Activated CD8-positive, alpha-beta memory T cell treated with anti-CD3 and anti-CD28 coated beads for 48 hours (primary cell): Measurements from ENCODE around the gene CDC42EP2.

Source experiments
- DNase-seq, 3 experiments: peaks; one replicate each; pipeline ENCODE4 v3.0.0-alpha.2; 2020; ENCODE audit warnings: low read depth in 2 of 3, low spot score in 2 of 3

CDC42EP2 gene

DNA sequence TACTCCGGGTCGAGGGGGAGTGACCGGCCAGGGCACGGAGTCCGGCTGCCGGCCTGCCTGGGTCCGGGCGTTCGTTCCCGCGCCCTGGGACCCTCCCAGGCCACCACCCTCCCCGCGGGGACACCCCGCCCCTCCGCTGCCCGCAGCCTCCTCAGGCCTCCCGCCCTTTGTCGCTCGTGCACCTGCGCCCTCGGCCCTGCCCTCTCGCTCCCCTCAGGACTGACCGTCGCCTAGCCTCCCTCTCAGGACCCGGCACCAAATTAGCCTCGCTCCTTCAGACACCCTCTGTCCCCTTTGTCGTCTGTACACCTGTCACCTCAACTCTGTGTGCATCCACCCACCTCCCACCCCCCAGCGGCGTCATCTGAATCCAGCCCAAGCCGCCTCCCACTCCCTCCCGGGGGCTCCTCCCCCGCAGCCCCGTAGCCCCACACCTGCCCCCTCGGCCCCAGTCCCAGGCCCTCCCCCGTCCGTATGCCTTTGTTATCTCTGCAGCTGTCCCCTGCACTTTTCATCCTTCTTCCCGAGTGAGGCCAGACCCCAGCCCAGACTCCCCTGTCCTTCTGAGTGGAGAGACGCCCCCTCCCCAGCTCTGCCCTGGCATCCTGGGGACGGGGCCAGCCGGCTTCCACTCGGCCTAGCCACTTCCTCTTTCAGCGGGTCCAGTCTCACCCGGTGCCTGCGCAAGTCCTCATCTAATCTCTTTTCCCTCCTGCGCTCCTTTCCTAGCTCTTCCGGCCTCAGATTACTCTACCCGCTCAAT lies 40.5 kb downstream of the CDC42EP2 start:
- peak in 1 of 3 experiments; percentile 11 for DNase-seq

DNA sequence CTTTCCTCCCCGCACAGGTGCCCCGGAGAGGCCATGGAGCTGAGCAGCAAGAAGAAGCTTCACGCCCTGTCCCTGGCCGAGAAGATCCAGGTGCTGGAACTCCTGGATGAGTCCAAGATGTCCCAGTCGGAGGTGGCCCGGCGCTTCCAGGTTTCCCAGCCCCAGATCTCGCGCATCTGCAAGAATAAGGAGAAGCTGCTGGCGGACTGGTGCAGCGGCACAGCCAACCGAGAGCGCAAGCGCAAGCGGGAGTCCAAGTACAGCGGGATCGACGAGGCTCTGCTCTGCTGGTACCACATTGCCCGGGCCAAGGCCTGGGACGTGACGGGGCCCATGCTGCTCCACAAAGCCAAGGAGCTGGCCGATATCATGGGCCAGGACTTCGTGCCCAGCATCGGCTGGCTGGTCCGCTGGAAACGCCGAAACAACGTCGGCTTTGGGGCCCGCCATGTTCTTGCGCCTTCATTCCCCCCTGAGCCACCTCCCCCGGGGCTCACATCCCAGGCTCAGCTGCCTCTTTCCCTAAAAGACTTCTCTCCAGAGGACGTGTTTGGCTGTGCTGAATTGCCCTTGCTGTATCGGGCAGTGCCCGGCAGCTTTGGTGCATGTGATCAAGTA lies 41.2 kb downstream of the CDC42EP2 start:
- DNase-seq, result no peak

DNA sequence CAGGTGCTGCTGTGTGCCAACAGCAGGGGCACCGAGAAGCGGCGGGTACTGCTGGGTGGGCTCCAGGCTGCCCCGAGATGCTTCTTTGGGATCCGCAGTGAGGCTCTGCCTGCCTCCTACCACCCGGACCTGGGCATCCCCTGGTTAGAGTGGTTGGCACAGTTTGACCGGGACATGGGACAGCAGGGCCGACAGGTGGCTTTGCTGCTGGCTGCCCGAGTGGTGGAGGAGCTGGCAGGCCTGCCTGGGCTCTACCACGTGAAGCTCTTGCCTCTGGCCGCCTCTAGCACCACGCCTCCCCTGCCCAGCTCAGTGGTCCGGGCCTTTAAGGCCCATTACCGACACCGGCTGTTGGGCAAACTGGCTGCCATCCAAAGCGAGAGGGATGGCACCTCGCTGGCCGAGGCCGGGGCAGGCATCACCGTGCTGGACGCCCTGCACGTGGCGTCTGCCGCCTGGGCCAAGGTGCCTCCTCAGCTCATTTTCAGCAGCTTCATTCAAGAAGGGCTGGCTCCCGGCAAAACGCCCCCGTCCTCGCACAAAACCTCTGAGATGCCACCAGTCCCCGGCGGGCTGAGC lies 41.8 kb downstream of the CDC42EP2 start:
- no peak for DNase-seq

DNA sequence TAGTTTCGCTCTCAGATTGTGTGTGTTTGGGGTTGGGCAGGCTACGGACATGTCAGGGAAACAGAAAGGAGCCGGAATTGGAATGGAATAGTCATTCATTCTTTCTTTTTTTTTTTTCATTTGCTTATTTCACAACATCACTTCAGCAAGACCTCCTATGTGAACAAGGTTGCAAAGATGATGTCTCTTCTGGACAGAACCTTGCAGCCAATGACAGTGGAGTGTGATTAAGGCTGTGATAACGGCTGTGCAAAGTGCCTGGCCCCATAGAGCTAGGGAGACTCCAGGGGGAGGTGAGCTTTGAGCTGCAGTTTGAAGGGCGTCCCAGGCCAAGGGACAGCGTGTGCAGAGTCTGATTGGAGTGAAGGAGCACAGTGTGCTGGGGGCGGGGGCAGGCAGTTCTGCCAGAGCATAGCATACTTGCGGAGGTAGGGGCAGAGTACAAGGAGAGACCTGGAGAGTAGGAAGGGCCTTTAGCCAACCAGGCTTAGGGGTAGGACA lies 43.2 kb downstream of the CDC42EP2 start:
- no peak for DNase-seq

DNA sequence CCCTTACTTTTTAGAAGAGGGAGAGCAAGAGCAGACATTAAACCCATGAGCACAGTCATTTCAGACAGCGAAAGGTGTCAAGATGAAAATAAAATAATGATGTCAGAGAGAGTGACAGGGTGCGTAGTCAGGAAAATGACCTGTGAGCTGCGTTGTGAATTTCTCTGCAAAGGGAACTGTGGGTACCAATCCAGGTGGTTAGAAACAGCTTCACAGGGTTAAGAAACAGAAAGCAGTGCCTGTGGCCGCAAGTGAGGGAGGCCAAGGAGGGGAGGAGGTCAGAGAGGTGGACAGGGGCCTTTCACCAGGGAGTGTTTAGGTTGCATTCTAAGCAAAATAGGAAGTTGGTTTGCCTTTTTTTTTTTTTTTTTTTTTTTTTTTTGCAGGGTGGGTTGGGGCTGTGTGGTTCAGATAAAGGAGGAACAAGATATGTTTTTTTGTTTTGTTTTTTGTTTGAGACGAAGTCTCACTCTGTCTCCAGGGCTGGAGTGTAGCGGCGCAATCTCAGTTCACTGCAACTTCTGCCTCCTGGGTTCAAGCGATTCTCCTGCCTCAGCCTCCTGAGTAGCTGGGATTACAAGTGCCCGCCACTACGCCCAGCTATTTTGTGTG lies 47.8 kb downstream of the CDC42EP2 start:
- no peak for DNase-seq

DNA sequence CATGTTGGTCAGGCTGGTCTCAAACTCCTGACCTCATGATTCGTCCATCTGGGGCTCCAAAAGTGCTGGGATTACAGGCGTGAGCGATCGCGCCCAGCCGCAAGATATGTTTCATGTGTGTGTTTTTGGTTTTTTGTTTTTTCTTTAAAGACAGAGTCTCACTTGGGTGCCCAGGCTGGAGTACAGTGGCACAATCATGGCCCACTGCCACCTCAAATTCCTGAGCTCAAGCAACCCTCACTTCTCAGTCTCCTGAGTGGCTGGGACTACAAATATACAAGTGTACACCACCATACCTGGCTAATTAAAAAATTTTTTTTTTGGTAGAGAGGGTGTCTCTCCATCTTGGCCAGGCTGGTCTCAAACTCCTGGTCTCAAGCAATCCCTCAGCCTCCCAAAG lies 48.3 kb downstream of the CDC42EP2 start:
- no peak for DNase-seq

DNA sequence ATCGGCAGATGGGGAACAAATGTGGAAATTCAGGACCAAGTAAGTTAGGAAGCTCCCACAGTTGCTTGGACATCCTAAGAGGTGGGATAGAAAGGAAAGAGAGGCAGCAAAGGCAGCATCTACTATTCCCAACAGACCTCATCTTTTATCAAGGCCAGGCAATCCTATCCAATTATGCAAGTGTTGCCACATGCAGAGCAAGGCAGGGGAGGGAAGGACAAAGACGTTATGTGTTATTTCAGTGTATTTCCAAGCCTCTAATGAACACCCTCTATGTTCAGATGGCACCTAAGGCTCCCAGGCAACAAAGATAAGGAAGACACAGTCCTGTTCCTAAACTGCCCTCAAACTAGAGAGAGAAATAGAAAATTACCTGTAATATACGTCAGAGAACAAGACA lies 49.1 kb downstream of the CDC42EP2 start:
- DNase-seq, result no peak

DNA sequence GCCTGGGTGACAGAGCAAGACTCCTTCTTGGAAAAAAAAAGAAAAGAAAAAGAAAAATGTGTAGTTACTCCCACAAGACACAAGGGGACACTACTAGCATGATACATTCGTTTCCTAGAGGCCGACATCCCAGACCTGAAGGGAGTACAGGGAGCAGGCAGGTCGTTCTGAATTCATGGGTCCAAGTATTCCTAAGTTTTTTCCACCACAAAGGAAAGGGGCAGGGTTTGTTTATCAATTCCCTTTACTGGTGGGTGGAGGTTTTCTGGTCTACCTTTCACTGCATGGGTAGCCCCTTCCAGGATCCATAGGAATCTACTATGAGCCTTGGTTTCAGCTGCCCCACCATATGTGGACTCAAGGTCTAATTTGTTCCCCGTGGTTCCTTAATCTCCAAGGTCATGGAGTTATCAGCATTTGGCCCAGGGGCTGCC lies 51.7 kb downstream of the CDC42EP2 start:
- DNase-seq, result peak in 1 of 3 experiments; percentile 8

DNA sequence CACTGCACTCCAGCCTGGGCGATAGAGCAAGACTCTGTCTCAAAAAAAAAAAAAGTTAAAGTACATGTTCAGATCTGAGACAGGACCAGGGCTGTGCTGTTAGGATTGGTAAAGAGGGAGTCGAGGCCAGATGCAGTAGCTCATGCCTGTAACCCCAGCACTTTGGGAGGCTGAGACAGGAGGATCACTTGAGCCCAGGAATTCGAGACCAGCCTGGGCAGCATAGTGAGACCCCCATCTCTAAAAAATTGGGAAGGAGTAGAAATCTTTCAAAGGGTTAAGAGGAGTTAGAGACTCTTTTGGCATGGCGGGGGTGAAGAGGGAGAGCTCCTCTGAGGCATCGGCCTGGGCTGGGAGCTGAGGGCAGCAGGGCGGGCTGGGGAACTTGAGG lies 56.0 kb downstream of the CDC42EP2 start:
- DNase-seq, result no peak
